ENCODE measurements around the gene PLEKHH2.
A peak's percentile ranks its signal among the peaks of the same experiment; 100 is the strongest.
"Not testable (repeated sequence)": the region's sequence is repeated elsewhere in the genome, so short reads cannot be mapped to it uniquely, and the experiment has no call there.

PLEKHH2 gene

GRCh38 chr2:43636621-43637020 lies 439 bp upstream of the PLEKHH2 start:
- no peak for DNase-seq

- no peak for DNase-seq
Observed at GRCh38 chr2:43642363-43642762, 5.3 kb downstream of the PLEKHH2 start.

GRCh38 chr2:43643680-43644079 lies 6.6 kb downstream of the PLEKHH2 start:
- no peak for DNase-seq

GRCh38 chr2:43648994-43649701 lies 12.1 kb downstream of the PLEKHH2 start:
- peak; percentile 55 for DNase-seq

- no peak for DNase-seq
Observed at GRCh38 chr2:43653506-43653905, 16.4 kb downstream of the PLEKHH2 start.

GRCh38 chr2:43657241-43657640 lies 20.2 kb downstream of the PLEKHH2 start:
- no peak for DNase-seq

GRCh38 chr2:43675646-43676321 lies 38.7 kb downstream of the PLEKHH2 start:
- no peak for DNase-seq

- DNase-seq, result peak; percentile 48
Observed at GRCh38 chr2:43676322-43677050, 39.4 kb downstream of the PLEKHH2 start, which contains the start of gene C1GALT1C1L. Gene C1GALT1C1L (minus strand): TSS chr2:43676429. CDS start chr2:43676322, 107 bp downstream.

GRCh38 chr2:43677783-43678182 lies 40.7 kb downstream of the PLEKHH2 start:
- not testable (repeated sequence) for DNase-seq

- DNase-seq, result no peak
Observed at GRCh38 chr2:43685357-43685756, 48.3 kb downstream of the PLEKHH2 start.

- no peak for DNase-seq
Observed at GRCh38 chr2:43689999-43690398, 52.9 kb downstream of the PLEKHH2 start.

GRCh38 chr2:43692428-43692994 lies 55.5 kb downstream of the PLEKHH2 start:
- no peak for DNase-seq

- DNase-seq, result not testable (repeated sequence)
Observed at GRCh38 chr2:43698140-43698539, 61.1 kb downstream of the PLEKHH2 start.

GRCh38 chr2:43699761-43700160 lies 62.7 kb downstream of the PLEKHH2 start:
- no peak for DNase-seq

GRCh38 chr2:43701111-43701510 lies 64.1 kb downstream of the PLEKHH2 start:
- DNase-seq, result no peak

- peak; percentile 39 for DNase-seq
Observed at GRCh38 chr2:43707255-43708015, 70.4 kb downstream of the PLEKHH2 start.

- DNase-seq, result no peak
Observed at GRCh38 chr2:43708178-43708577, 71.1 kb downstream of the PLEKHH2 start.

GRCh38 chr2:43708891-43709290 lies 71.8 kb downstream of the PLEKHH2 start:
- no peak for DNase-seq

GRCh38 chr2:43710866-43711265 lies 73.8 kb downstream of the PLEKHH2 start:
- DNase-seq, result no peak

- peak; percentile 5 for DNase-seq
Observed at GRCh38 chr2:43714164-43714563, 77.1 kb downstream of the PLEKHH2 start.

- DNase-seq, result no peak
Observed at GRCh38 chr2:43715300-43716098, 78.4 kb downstream of the PLEKHH2 start.
